GM12878 (cell line): ENCODE data around the gene AP1G2. TPM values are rescaled to one million over a fixed set of nuclear protein-coding genes. Genes with fewer than 3 reads are reported as not detected.

ENCODE experiments used
- ATAC-seq: fragments of 200-7000 bp; cut with Tn5 transposase; 3 replicates; pipeline ENCODE4 v1.9.1; 2020; ENCODE audit warnings: mild to moderate bottlenecking, moderate library complexity
- BruUV-seq: library from RNA; stranded (reverse); fragments of 400-500 nt; replicated peaks from 2 replicates; lab custom pipeline; 2021; lab: Mats Ljungman, UMichigan
- CTCF ChIA-PET: fragments of 300-600 bp; sonication (Branson Sonifier 250); formaldehyde crosslinking; extraction: SDS; loops from one replicate; lab custom pipeline; 2021; ENCODE audit warnings: inconsistent platforms; lab: Yijun Ruan, JAX
- POLR2A ChIA-PET: fragments of 350-600 bp; formaldehyde crosslinking; extraction: SDS; loops from one replicate; lab custom pipeline; 2021; ENCODE audit warnings: inconsistent platforms; lab: Charles Lee
- RAD21 ChIA-PET: fragments of 300-600 bp; sonication (Branson Sonifier 250); formaldehyde crosslinking; loops from one replicate; lab custom pipeline; 2023; ENCODE audit warnings: antibody characterized with exemption; ENCODE audit not compliant: unreplicated experiment; lab: Charles Lee
- SMC1A ChIA-PET: fragments of 300-600 bp; sonication (Branson Sonifier 250); formaldehyde crosslinking; loops from one replicate; lab custom pipeline; 2023; ENCODE audit not compliant: unreplicated experiment, uncharacterized antibody; lab: Charles Lee
- DNase-seq: peaks from one replicate; pipeline ENCODE4 v3.0.0-alpha.2; 2011; ENCODE audit warnings: low read depth, low spot score
- FAIRE-seq: peaks from 3 replicates; lab custom pipeline; 2011; peaks lifted over from hg19 to GRCh38; lab: Jason Lieb, UNC
- H2AFZ ChIP-seq: 2 replicates; pipeline ENCODE4 v1.6.0; 2011; ENCODE audit warnings: low read depth, low read length, control low read depth; ENCODE audit not compliant: control insufficient read depth
- H3K27ac ChIP-seq: 2 replicates; pipeline ENCODE4 v1.5.1; 2011; ENCODE audit warnings: control low read depth; ENCODE audit not compliant: control insufficient read depth, insufficient read depth
- H3K27me3 ChIP-seq, 2 experiments: replicated peaks in 1 of 2; 2 replicates each; pipeline versions ENCODE4 v1.6.0 to v1.6.1; 2011; ENCODE audit warnings: low read length in 1 of 2; ENCODE audit not compliant: control insufficient read depth in 2 of 2, insufficient read depth in 2 of 2
- H3K36me3 ChIP-seq, 2 experiments: 2 replicates each; pipeline ENCODE4 v1.5.1; 2011; ENCODE audit warnings: low read length in 1 of 2; ENCODE audit not compliant: control insufficient read depth in 2 of 2, insufficient read depth in 2 of 2
- H3K4me1 ChIP-seq: 2 replicates; pipeline ENCODE4 v1.6.1; 2011; ENCODE audit warnings: mild to moderate bottlenecking, low read length, moderate library complexity, mixed read lengths; ENCODE audit not compliant: control insufficient read depth, insufficient read depth
- H3K4me2 ChIP-seq: 2 replicates; pipeline ENCODE4 v1.6.0; 2011; ENCODE audit warnings: control low read depth; ENCODE audit not compliant: control insufficient read depth, insufficient read depth
- H3K4me3 ChIP-seq: fragments of 200-600 bp; sonication (generic); 2 replicates; pipeline ENCODE4 v1.5.1; 2016
- H3K79me2 ChIP-seq: 2 replicates; pipeline ENCODE4 v1.6.0; 2011; ENCODE audit warnings: low read length; ENCODE audit not compliant: control insufficient read depth, insufficient read depth
- H3K9ac ChIP-seq: 2 replicates; pipeline ENCODE4 v1.8.0; 2011; ENCODE audit warnings: low read length, control low read depth, mixed read lengths; ENCODE audit not compliant: control insufficient read depth, insufficient read depth
- H3K9me3 ChIP-seq: replicated peaks from 3 replicates; pipeline ENCODE4 v1.5.1; 2011; ENCODE audit warnings: mild to moderate bottlenecking, low read length; ENCODE audit not compliant: control insufficient read depth, insufficient read depth
- H4K20me1 ChIP-seq: 2 replicates; pipeline ENCODE4 v1.6.0; 2011; ENCODE audit not compliant: control insufficient read depth, insufficient read depth
- CBX5 ChIP-seq: sonication (generic); IDR thresholded peaks from 2 replicates; pipeline ENCODE4 v1.6.1; 2016; ENCODE audit warnings: low read depth, moderate library complexity, mild to moderate bottlenecking, inconsistent platforms
- JUND ChIP-seq: IDR thresholded peaks from 2 replicates; pipeline ENCODE4 v1.6.1; 2012; ENCODE audit warnings: low read depth, mild to moderate bottlenecking, low read length, improper control_type of control experiment, moderate library complexity
- KDM1A ChIP-seq: fragments of 200-600 bp; sonication (generic); IDR thresholded peaks from 2 replicates; pipeline ENCODE4 v1.6.1; 2016; ENCODE audit warnings: borderline replicate concordance
- MTA2 ChIP-seq: fragments of 450-650 bp; IDR thresholded peaks from 2 replicates; pipeline ENCODE4 v1.6.1; 2016; ENCODE audit warnings: low read depth, mild to moderate bottlenecking, moderate library complexity
- MYC ChIP-seq: IDR thresholded peaks from 2 replicates; pipeline ENCODE4 v1.6.1; 2011; ENCODE audit warnings: mild to moderate bottlenecking, low read length, moderate library complexity, inconsistent platforms; ENCODE audit not compliant: insufficient read depth, insufficient replicate concordance, insufficient read length, severe bottlenecking
- NFIC ChIP-seq: IDR thresholded peaks from 2 replicates; pipeline ENCODE4 v1.6.1; 2012; ENCODE audit warnings: low read depth, mild to moderate bottlenecking, inconsistent platforms, low read length, moderate library complexity
- SMAD1 ChIP-seq: fragments of 450-650 bp; IDR thresholded peaks from 2 replicates; pipeline ENCODE4 v1.6.1; 2018; ENCODE audit warnings: mild to moderate bottlenecking, low read depth; ENCODE audit not compliant: partially characterized antibody
- SUZ12 ChIP-seq: fragments of 200-600 bp; sonication (generic); IDR thresholded peaks from one replicate; pipeline ENCODE4 v1.6.1; 2018; ENCODE audit warnings: antibody characterized with exemption, mild to moderate bottlenecking; ENCODE audit not compliant: unreplicated experiment
- ZNF384 ChIP-seq: IDR thresholded peaks from 2 replicates; pipeline ENCODE4 v1.6.1; 2012; ENCODE audit warnings: low read depth, mild to moderate bottlenecking, low read length, improper control_type of control experiment, borderline replicate concordance
- WGBS: methylation state at CpG from one replicate; pipeline ENCODE4 v1.1.6; 2016; ENCODE audit warnings: low lambda C conversion rate; ENCODE audit not compliant: insufficient replicate concordance, insufficient coverage; ENCODE audit errors: missing lambda C conversion rate; 5-methylcytosine and 5-hydroxymethylcytosine counted together
- in situ Hi-C: fragments of 300-500 bp; cut with MboI; formaldehyde crosslinking; loops from 9 replicates; pipeline ENCODE4 v1.14.3; 2018; ENCODE audit warnings: mixed read lengths
- intact Hi-C: fragments of 100-400 bp; cut with micrococcal nuclease; formaldehyde crosslinking; loops from one replicate; pipeline ENCODE4 v1.14.2; 2022; ENCODE audit not compliant: unreplicated experiment
- polyA plus RNA-seq, 11 experiments: library from polyadenylated mRNA; depleted of rRNA in 4 of 11; unstranded in 6 of 11; stranded (reverse) in 5 of 11; fragments of >200 nt; fragmentation: Nextera tagmentation in 4 of 11; fragmentation: Illumina TruSeq in 1 of 11; extraction: Ambion mirVana in 4 of 11; extraction: Trizol in 1 of 11; gene quantifications; 1 replicate in 1 of 11; 2 replicates in 10 of 11; pipeline versions ENCODE4 v1.2.1 to v1.2.3, GENCODE V29; 2011 to 2016; ENCODE audit warnings: inconsistent platforms in 2 of 11, missing spikeins in 2 of 11, low read depth in 1 of 11
- total RNA-seq, 4 experiments: library from RNA; depleted of rRNA in 3 of 4; stranded (reverse); fragments of >200 nt in 3 of 4; fragmentation: Illumina TruSeq in 1 of 4; extraction: Trizol in 1 of 4; gene quantifications; 2 replicates each; pipeline versions ENCODE4 v1.2.1 to v1.2.3, GENCODE V29; 2013 to 2021
- TF ChIP-seq, protein P1 (sequence below): fragments of 450-650 bp; IDR thresholded peaks from 2 replicates; pipeline ENCODE4 v1.6.1; 2017; ENCODE audit warnings: antibody characterized with exemption, mild to moderate bottlenecking, moderate library complexity
- TF ChIP-seq, protein P2 (sequence below): fragments of 450-650 bp; formaldehyde crosslinking; IDR thresholded peaks from 2 replicates; pipeline ENCODE4 v1.4.0; 2022; ENCODE audit warnings: mild to moderate bottlenecking, moderate library complexity
- TF ChIP-seq, protein P3 (sequence below): IDR thresholded peaks from 2 replicates; pipeline ENCODE4 v1.6.1; 2011; ENCODE audit warnings: low read depth, low read length, improper control_type of control experiment, borderline replicate concordance

The AP1G2 gene
- total and polyA plus RNA-seq, 10 of the 15 experiments (the other 5 are each of a cell fraction or from before 2014, with no cell fraction given) = 41.5 to 146 (median 103) TPM

DNA sequence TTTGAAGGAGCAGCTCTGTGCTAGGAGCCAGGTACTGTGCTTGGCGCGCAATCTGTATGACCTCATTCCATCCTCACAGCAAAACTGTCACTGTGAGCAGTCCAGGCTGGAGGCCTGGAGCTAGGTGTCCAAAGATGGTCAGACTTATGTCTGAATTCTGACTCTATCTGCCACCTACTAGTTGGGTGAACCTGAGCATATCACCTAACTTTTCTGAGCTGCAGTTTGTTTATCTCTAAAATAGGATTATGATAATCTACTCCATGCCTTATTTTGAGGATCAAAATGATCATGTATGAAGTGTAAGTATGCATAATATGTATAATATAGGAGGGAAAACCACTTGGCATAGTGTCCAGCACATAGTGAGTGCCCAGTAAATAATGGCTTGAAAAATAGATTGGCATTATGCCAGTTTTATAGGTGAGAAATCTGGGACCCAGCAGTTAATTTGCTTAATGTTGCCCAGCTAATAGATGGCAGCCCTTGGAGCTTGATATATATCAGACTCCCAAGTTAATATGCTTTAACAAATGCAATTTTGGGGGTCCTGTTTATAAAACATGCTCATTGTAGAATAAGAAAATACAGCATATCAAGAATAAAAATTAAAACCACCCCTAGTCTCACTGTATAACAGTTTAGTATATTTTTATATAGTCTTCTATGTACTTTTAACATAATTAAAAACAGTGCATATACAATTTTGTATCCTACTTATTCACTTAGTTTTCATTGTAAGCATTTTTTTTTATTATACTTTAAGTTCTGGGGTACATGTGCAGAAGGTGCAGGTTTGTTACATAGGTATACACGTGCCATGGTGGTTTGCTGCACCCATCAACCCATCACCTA, 15.5 kb upstream of the AP1G2 start (continued):
- TF ChIP-seq, protein P1, sequence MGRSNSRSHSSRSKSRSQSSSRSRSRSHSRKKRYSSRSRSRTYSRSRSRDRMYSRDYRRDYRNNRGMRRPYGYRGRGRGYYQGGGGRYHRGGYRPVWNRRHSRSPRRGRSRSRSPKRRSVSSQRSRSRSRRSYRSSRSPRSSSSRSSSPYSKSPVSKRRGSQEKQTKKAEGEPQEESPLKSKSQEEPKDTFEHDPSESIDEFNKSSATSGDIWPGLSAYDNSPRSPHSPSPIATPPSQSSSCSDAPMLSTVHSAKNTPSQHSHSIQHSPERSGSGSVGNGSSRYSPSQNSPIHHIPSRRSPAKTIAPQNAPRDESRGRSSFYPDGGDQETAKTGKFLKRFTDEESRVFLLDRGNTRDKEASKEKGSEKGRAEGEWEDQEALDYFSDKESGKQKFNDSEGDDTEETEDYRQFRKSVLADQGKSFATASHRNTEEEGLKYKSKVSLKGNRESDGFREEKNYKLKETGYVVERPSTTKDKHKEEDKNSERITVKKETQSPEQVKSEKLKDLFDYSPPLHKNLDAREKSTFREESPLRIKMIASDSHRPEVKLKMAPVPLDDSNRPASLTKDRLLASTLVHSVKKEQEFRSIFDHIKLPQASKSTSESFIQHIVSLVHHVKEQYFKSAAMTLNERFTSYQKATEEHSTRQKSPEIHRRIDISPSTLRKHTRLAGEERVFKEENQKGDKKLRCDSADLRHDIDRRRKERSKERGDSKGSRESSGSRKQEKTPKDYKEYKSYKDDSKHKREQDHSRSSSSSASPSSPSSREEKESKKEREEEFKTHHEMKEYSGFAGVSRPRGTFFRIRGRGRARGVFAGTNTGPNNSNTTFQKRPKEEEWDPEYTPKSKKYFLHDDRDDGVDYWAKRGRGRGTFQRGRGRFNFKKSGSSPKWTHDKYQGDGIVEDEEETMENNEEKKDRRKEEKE = no peak
- no peak for TF ChIP-seq JUND

DNA sequence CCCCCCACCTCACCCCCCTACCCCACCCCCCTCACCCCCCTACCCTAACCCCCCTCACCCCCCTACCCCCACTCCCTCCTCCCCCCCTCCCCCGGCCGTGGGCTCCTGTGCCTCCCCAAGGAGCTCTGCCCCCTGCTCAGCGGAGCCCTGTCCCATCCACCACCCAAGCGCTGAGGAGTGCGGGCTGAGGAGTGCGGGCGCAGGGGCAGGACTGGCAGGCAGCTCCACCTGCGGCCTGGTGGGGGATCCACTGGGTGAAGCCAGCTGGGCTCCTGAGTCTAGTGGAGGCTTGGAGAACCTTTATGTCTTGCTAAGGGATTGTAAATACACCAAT, 13.3 kb upstream of the AP1G2 start:
- CTCF ChIA-PET = interaction anchor here (0.7 to 1.1 kb wide), 2 partner anchors 85 to 102 kb away, joined by 3 read pairs; no protein-coding TSS in a partner anchor
- H3K4me3 ChIP-seq = no peak overlapping the region
- peaks cover 2% of the 10 kb centered on the region; the same call in 1 of the 2 replicates for H3K4me1 ChIP-seq
- in situ Hi-C loops = no loop called here
- BruUV-seq = no TSS peak
- no peak overlapping the region for H2AFZ ChIP-seq
- FAIRE-seq = no peak
- no peak overlapping the region for H3K9ac ChIP-seq
- no peaks in the 10 kb centered on the region for H4K20me1 ChIP-seq
- SMC1A ChIA-PET = no interaction called here
- H3K27me3 ChIP-seq = peaks cover 2% of the 10 kb centered on the region in 2 experiments; a peak in 2 of 4 replicates
- H3K27ac ChIP-seq = no peak overlapping the region
- 86% methylated on average over 4 of the region's 8 CpGs for WGBS
- H3K4me2 ChIP-seq = no peak overlapping the region
- intact Hi-C loops = loop anchor here (10.0 kb wide), 1 partner anchor 444 kb away; no protein-coding TSS in a partner anchor
- H3K79me2 ChIP-seq = no peaks in the 10 kb centered on the region
- H3K9me3 ChIP-seq = no peaks in the 10 kb centered on the region
- no peak for ATAC-seq
- RAD21 ChIA-PET = interaction anchor here (0.9 kb wide), 1 partner anchor 26 kb away, joined by 3 read pairs; no protein-coding TSS in a partner anchor
- TF ChIP-seq MYC (no peak), SMAD1 (no peak), KDM1A (no peak), NFIC (no peak), SUZ12 (no peak), MTA2 (no peak), ZNF384 (no peak), CBX5 (no peak)
- TF ChIP-seq, protein P2, sequence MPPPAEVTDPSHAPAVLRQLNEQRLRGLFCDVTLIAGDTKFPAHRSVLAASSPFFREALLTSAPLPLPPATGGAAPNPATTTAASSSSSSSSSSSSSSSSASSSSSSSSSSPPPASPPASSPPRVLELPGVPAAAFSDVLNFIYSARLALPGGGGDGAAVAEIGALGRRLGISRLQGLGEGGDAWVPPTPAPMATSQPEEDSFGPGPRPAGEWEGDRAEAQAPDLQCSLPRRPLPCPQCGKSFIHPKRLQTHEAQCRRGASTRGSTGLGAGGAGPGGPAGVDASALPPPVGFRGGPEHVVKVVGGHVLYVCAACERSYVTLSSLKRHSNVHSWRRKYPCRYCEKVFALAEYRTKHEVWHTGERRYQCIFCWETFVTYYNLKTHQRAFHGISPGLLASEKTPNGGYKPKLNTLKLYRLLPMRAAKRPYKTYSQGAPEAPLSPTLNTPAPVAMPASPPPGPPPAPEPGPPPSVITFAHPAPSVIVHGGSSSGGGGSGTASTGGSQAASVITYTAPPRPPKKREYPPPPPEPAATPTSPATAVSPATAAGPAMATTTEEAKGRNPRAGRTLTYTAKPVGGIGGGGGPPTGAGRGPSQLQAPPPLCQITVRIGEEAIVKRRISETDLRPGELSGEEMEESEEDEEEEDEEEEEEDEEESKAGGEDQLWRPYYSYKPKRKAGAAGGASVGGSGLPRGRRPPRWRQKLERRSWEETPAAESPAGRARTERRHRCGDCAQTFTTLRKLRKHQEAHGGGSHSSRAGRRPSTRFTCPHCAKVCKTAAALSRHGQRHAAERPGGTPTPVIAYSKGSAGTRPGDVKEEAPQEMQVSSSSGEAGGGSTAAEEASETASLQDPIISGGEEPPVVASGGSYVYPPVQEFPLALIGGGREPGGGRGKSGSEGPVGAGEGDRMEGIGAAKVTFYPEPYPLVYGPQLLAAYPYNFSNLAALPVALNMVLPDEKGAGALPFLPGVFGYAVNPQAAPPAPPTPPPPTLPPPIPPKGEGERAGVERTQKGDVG (CRISPR knock-in tag) = no peak
- TF ChIP-seq, protein P3, sequence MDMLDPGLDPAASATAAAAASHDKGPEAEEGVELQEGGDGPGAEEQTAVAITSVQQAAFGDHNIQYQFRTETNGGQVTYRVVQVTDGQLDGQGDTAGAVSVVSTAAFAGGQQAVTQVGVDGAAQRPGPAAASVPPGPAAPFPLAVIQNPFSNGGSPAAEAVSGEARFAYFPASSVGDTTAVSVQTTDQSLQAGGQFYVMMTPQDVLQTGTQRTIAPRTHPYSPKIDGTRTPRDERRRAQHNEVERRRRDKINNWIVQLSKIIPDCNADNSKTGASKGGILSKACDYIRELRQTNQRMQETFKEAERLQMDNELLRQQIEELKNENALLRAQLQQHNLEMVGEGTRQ = no peak
- DNase-seq = no peak
- POLR2A ChIA-PET = no interaction called here
- no peaks in the 10 kb centered on the region for H3K36me3 ChIP-seq
